GM12875 (cell line): ENCODE data around the gene MVB12B.
"Not testable (repeated sequence)": the region's sequence is repeated elsewhere in the genome, so short reads cannot be mapped to it uniquely, and the experiment has no call there.

Source experiments
- H3K4me3 ChIP-seq: one replicate; pipeline ENCODE4 v1.5.1; 2011; ENCODE audit warnings: low read depth, low read length, control low read depth
- CTCF ChIP-seq: IDR thresholded peaks from 2 replicates; pipeline ENCODE4 v1.5.1; 2011; ENCODE audit warnings: low read depth, mild to moderate bottlenecking, control low read depth, inconsistent platforms, low read length, moderate library complexity, borderline replicate concordance; ENCODE audit not compliant: insufficient read depth

The MVB12B gene

GRCh38 chr9:126472198-126472947 lies 145.7 kb downstream of the MVB12B start:
- no peak overlapping the region for H3K4me3 ChIP-seq
- no peak for TF ChIP-seq CTCF

- no peak for TF ChIP-seq CTCF
- no peak overlapping the region for H3K4me3 ChIP-seq
These were observed 146.3 kb downstream of the MVB12B start for GRCh38 chr9:126472948-126473298.

GRCh38 chr9:126474206-126474765 lies 147.7 kb downstream of the MVB12B start:
- TF ChIP-seq CTCF: no peak
- no peak overlapping the region for H3K4me3 ChIP-seq

- H3K4me3 ChIP-seq: no peak overlapping the region
- TF ChIP-seq CTCF: no peak
These were observed 148.3 kb downstream of the MVB12B start for GRCh38 chr9:126474786-126475485.

GRCh38 chr9:126475933-126476555 lies 149.4 kb downstream of the MVB12B start:
- no peak overlapping the region for H3K4me3 ChIP-seq
- TF ChIP-seq CTCF: no peak

GRCh38 chr9:126477432-126477831 lies 150.8 kb downstream of the MVB12B start:
- not testable (repeated sequence) for H3K4me3 ChIP-seq

- no peak overlapping the region for H3K4me3 ChIP-seq
- no peak for TF ChIP-seq CTCF
These were observed 151.8 kb downstream of the MVB12B start for GRCh38 chr9:126478216-126478981.
